Hematopoietic multipotent progenitor cell treated with erythropoietin and hydrocortisone succinate and interleukin-3 and kit ligand, for 15 days (in vitro differentiated cells): Measurements from ENCODE around the gene NDUFB4.
A peak's percentile ranks its signal among the peaks of the same experiment; 100 is the strongest.

ENCODE experiments used
- DNase-seq: peaks from one replicate; pipeline ENCODE4 v3.0.0-alpha.2; 2015; ENCODE audit warnings: low spot score

NDUFB4 gene

GRCh38 chr3:120596116-120596852 lies at the start of gene NDUFB4:
TSS of gene NDUFB4 (plus strand) at chr3:120596336. CDS start at chr3:120596360, 24 bp downstream.
- peak; percentile 98 for DNase-seq

DNA sequence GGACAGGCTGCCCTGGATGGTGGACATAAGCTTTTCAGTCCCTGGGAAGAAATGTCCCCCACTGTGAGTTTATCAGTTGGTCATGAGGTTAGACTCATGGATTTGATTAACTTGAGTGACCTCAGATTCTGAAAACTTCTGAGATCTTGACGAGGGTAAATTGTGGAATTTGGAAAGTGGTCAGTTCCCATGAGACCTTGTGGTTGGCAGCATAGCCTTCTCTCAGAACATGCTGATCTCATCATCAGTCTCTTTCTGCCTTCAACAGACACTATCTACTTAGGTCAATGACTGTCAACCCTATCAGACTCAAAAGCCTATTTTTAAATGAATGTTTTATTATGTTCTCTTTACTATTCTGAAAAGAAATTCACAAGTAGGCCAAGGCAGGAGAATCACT lies 45.6 kb upstream of the NDUFB4 start:
- DNase-seq: no peak

DNA sequence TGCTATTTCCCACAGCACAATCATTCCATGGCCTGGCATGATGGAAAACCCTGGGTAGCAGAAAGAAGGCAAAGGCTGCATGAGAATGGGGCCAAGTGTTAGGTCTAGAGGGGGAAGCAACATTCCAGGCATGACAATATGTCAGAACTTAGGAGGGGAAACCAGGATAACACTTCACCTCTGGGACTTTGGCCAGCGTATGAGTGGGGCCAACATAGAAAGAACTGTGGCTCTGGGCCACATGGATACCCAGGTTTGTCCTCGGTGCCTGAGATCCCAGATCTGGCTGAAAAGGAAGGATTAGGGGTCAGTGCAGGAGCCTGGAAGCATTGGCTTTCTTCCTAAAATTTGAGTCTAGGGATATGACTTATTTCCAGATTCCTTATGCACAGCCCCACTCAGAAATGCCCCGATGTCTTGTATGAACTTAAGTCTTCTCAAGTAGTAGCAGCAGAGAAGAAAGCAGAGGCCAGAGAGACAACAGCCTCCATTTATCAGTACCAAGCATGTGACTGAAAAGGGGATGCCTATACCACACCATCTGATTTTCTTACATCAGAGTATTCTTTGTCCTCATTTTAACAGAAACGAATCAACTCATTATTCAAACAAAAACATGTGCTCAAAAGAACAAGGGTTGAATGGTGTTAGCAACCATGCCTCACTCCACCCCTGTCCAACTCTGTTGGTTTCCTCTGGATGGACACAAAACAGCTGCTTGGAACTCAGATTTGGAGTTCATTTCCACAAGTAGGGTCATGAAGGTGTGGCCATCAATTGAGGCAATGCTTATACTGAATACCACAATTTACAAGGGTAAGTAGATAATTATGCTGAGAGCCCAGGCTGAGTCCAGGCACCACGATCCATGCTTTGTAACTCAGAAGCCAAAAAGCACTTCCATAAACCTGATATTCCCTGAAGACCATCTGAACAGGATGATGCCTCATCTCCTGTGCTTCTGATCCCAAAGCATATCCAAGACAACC lies 43.7 kb upstream of the NDUFB4 start:
- DNase-seq: no peak

GRCh38 chr3:120554812-120555606 lies 41.1 kb upstream of the NDUFB4 start:
- DNase-seq: no peak

GRCh38 chr3:120555657-120556509 lies 40.3 kb upstream of the NDUFB4 start:
- no peak for DNase-seq

DNA sequence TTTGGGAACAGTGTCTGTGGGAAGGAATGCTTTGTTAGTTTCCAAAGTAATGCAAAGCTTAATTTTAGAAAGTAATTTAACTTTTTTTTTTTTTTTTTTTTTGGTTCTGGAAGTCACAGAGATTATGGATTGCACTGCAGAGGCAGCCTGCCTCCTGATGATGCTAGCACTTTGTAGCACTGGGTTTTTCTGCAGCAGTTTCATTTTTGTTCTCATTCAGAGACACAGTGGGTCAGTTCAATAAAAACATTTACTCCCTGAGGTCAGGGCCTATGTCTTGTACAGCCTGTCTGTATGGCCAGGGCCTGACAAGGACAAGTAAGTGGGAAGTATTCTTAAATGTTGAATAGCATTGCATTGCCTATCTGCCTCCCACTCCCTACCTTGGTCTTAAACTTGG lies 39.0 kb upstream of the NDUFB4 start:
- no peak for DNase-seq

GRCh38 chr3:120558771-120559241 lies 37.3 kb upstream of the NDUFB4 start:
- peak; percentile 81 for DNase-seq

- DNase-seq: no peak
These were observed 36.7 kb upstream of the NDUFB4 start for GRCh38 chr3:120559242-120560061.

- no peak for DNase-seq
These were observed 35.6 kb upstream of the NDUFB4 start for GRCh38 chr3:120560304-120561250.

DNA sequence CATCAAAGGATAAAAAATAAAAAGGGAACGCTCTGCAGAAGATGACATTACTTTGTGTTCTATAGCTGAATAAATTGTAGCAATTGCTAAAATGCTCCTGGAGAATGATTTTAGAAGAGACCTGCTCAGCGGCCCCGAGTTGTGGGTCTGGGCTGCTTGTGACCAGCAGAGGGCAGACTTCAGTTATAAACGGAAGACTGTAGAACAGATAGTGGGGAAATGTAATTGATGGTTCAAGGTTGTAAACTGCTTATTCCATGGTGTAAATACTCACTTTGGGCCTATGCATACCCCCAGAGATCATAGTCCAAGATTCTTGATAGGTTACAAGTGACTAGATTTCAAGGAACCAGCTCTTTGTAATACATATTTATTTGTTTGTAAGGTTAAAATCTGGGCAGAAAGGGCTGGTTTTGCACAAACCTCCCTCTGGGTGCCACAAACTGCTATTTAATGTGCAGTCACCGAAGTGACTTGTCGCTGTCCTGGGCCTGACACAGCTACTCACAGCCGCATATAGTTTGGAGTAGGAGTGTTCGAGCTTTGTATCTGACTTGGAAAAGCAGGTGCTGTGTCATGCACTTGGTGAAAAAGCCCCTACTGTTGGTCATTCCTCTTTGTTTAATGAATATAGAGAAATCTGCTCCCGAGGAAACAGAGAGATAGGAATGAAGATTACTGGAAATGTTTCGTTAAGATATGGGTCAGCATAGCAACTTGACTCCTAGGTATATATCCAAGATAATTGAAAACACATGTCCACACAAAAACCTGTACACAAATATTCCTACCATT lies 34.7 kb upstream of the NDUFB4 start:
- DNase-seq: peak; percentile 59

- no peak for DNase-seq
These were observed 32.6 kb upstream of the NDUFB4 start for GRCh38 chr3:120563356-120564022.

DNA sequence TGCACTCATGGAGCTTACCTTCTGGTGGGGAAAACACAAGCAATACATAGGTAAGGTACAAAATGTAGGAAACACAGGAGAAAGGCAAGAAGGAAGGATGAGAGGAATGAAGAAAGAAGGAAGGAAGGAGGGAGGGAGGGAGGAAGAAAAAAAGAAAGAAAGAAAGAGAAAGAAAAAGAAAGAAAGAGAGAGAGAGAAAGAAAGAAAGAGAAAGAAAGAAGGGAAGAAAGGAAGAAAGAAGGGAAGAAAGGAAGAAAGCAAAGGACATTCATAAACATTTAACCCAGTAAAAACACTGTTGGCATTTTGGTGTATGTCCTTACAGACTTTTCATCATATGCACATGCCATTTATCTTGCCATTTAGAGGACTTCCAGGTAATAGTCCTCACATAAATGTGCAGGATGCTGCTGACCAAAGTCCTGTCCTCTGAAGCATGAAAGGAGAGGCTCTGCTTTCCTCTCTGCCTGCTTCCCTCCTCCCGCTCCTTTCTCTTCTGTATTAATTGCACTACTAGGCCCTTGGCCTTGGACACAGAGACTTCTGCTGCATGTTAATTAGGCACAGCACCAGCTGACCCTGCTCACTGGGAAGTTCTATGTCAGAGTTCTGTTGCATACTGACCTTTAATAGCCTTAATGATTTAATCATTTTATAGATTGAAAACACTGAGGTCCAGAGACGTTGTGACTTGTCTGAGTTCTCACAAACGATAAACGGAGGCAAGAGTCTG lies 29.7 kb upstream of the NDUFB4 start:
- no peak for DNase-seq

GRCh38 chr3:120567370-120568201 lies 28.6 kb upstream of the NDUFB4 start:
- DNase-seq: no peak

- DNase-seq: no peak
These were observed 28.0 kb upstream of the NDUFB4 start for GRCh38 chr3:120568202-120568531.

DNA sequence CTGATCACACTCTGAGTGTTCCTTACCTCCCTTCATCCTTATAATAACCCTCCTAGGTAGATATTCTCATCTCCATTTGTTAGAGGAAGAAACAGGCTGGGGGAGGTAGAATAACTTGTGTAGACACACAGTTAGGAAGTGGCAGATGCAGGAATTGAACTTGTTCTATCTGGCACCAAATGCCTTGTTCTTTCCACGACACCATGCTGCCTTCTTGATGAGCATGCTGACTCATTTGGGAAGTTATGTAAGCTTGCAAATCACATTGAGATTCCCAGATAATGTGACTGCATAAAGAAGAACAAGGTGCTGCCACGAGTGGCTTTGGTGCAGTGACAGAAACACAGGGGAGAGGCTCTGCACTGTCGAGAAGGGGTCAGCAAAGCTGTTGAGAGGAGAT lies 27.5 kb upstream of the NDUFB4 start:
- DNase-seq: no peak
